ENCODE results near the gene TDRD6. TPM values are rescaled to one million over a fixed set of nuclear protein-coding genes. Genes with fewer than 3 reads are reported as not detected.
"Not testable (repeated sequence)": the region's sequence is repeated elsewhere in the genome, so short reads cannot be mapped to it uniquely, and the experiment has no call there.

TDRD6 gene
- 0.32 TPM for polyA plus RNA-seq (2013)

- WGBS (ENCODE audit: insufficient coverage) = 93% methylated on average over 41 of the region's 41 CpGs
- ChIA-PET CTCF (no interaction called here), POLR2A (no interaction called here)
- Histone ChIP-seq H3K27me3 (replicated peaks in 2 of 5; ENCODE audit: control insufficient read depth in 4 of 5, insufficient read depth in 5 of 5, low read length in 4 of 5) (no peaks in the 10 kb centered on the region), H3K4me3 (ENCODE audit: control insufficient read depth in 1 of 7, extremely low read depth in 1 of 7, insufficient read depth in 4 of 7, low read depth in 2 of 7, low read length in 6 of 7) (no peak within 1 kb of the TSS), H3K9me3 (ENCODE audit: control extremely low read depth in 1 of 5, control insufficient read depth in 4 of 5, insufficient read depth in 2 of 5, low read depth in 1 of 5, low read length in 4 of 5) (peaks cover 0 to 9% (median 3%) of the 10 kb centered on the region in 5 experiments), H3K36me3 (ENCODE audit: control insufficient read depth in 4 of 4, insufficient read depth in 4 of 4, low read length in 3 of 4) (no peaks in the 10 kb centered on the region), H3K4me1 (ENCODE audit: control extremely low read depth in 1 of 4, control insufficient read depth in 4 of 4, insufficient read depth in 4 of 4, low read length in 3 of 4) (no peaks in the 10 kb centered on the region), H3K27ac (ENCODE audit: insufficient read depth in 1 of 2, low read depth in 1 of 2, low read length in 2 of 2, poor library complexity in 1 of 2, severe bottlenecking in 2 of 2) (no peak within 1 kb of the TSS)
- DNase-seq = no peak
Observed at GRCh38 chr6:46687619-46688097, at the start of gene TDRD6. Gene TDRD6 (plus strand): TSS chr6:46687885. CDS start chr6:46688129, 244 bp downstream.

GRCh38 chr6:46637933-46638332, 49.8 kb upstream of the TDRD6 start:
- POLR2A ChIA-PET = no interaction called here
- no peaks in the 10 kb centered on the region for H3K27me3 ChIP-seq (replicated peaks in 2 of 5; ENCODE audit: control insufficient read depth in 4 of 5, insufficient read depth in 5 of 5, low read length in 4 of 5)
- no CpG with 5 or more reads among the region's 1 CpG for WGBS (ENCODE audit: insufficient coverage)

GRCh38 chr6:46638650-46639049, 49.0 kb upstream of the TDRD6 start:
- Histone ChIP-seq H3K4me3 (ENCODE audit: control insufficient read depth in 1 of 7, extremely low read depth in 1 of 7, insufficient read depth in 4 of 7, low read depth in 2 of 7, low read length in 6 of 7) (no peak overlapping the region), H3K27me3 (replicated peaks in 2 of 5; ENCODE audit: control insufficient read depth in 4 of 5, insufficient read depth in 5 of 5, low read length in 4 of 5) (no peaks in the 10 kb centered on the region), H3K4me1 (ENCODE audit: control extremely low read depth in 1 of 4, control insufficient read depth in 4 of 4, insufficient read depth in 4 of 4, low read length in 3 of 4) (no peaks in the 10 kb centered on the region), H3K36me3 (ENCODE audit: control insufficient read depth in 4 of 4, insufficient read depth in 4 of 4, low read length in 3 of 4) (no peaks in the 10 kb centered on the region), H3K9me3 (ENCODE audit: control extremely low read depth in 1 of 5, control insufficient read depth in 4 of 5, insufficient read depth in 2 of 5, low read depth in 1 of 5, low read length in 4 of 5) (no peaks in the 10 kb centered on the region), H3K27ac (ENCODE audit: insufficient read depth in 1 of 2, low read depth in 1 of 2, low read length in 2 of 2, poor library complexity in 1 of 2, severe bottlenecking in 2 of 2) (no peak overlapping the region)
- CTCF ChIA-PET = no interaction called here
- POLR2A ChIA-PET = no interaction called here
- 100% methylated on average over 2 of the region's 2 CpGs for whole genome bisulfite sequencing (ENCODE audit: insufficient coverage)
- DNase-seq = no peak

More at GRCh38 chr6:46637933-46638332, 49.8 kb upstream of the TDRD6 start:
- no peaks in the 10 kb centered on the region for H3K4me1 ChIP-seq (ENCODE audit: control extremely low read depth in 1 of 4, control insufficient read depth in 4 of 4, insufficient read depth in 4 of 4, low read length in 3 of 4)
- no peaks in the 10 kb centered on the region for H3K36me3 ChIP-seq (ENCODE audit: control insufficient read depth in 4 of 4, insufficient read depth in 4 of 4, low read length in 3 of 4)
- DNase-seq = no peak
- H3K27ac ChIP-seq (ENCODE audit: insufficient read depth in 1 of 2, low read depth in 1 of 2, low read length in 2 of 2, poor library complexity in 1 of 2, severe bottlenecking in 2 of 2) = no peak overlapping the region
- H3K9me3 ChIP-seq (ENCODE audit: control extremely low read depth in 1 of 5, control insufficient read depth in 4 of 5, insufficient read depth in 2 of 5, low read depth in 1 of 5, low read length in 4 of 5) = no peaks in the 10 kb centered on the region
- H3K4me3 ChIP-seq (ENCODE audit: control insufficient read depth in 1 of 7, extremely low read depth in 1 of 7, insufficient read depth in 4 of 7, low read depth in 2 of 7, low read length in 6 of 7) = no peak overlapping the region
- CTCF ChIA-PET = no interaction called here

GRCh38 chr6:46642928-46643751, 44.5 kb upstream of the TDRD6 start:
- DNase-seq = no peak
- CTCF ChIA-PET = no interaction called here

GRCh38 chr6:46645265-46645664, 42.4 kb upstream of the TDRD6 start:
- DNase-seq = no peak
- Histone ChIP-seq H3K27ac (ENCODE audit: insufficient read depth in 1 of 2, low read depth in 1 of 2, low read length in 2 of 2, poor library complexity in 1 of 2, severe bottlenecking in 2 of 2) (no peak overlapping the region), H3K4me3 (ENCODE audit: control insufficient read depth in 1 of 7, extremely low read depth in 1 of 7, insufficient read depth in 4 of 7, low read depth in 2 of 7, low read length in 6 of 7) (no peak overlapping the region), H3K27me3 (replicated peaks in 2 of 5; ENCODE audit: control insufficient read depth in 4 of 5, insufficient read depth in 5 of 5, low read length in 4 of 5) (peaks cover 0 to 2% (median 0%) of the 10 kb centered on the region in 5 experiments), H3K4me1 (ENCODE audit: control extremely low read depth in 1 of 4, control insufficient read depth in 4 of 4, insufficient read depth in 4 of 4, low read length in 3 of 4) (no peaks in the 10 kb centered on the region), H3K9me3 (ENCODE audit: control extremely low read depth in 1 of 5, control insufficient read depth in 4 of 5, insufficient read depth in 2 of 5, low read depth in 1 of 5, low read length in 4 of 5) (no peaks in the 10 kb centered on the region), H3K36me3 (ENCODE audit: control insufficient read depth in 4 of 4, insufficient read depth in 4 of 4, low read length in 3 of 4) (no peaks in the 10 kb centered on the region)
- CTCF ChIA-PET = no interaction called here
- POLR2A ChIA-PET = no interaction called here
- WGBS (ENCODE audit: insufficient coverage) = no CpG with 5 or more reads among the region's 1 CpG

More at GRCh38 chr6:46642928-46643751, 44.5 kb upstream of the TDRD6 start:
- Histone ChIP-seq H3K36me3 (ENCODE audit: control insufficient read depth in 4 of 4, insufficient read depth in 4 of 4, low read length in 3 of 4) (no peaks in the 10 kb centered on the region), H3K27ac (ENCODE audit: insufficient read depth in 1 of 2, low read depth in 1 of 2, low read length in 2 of 2, poor library complexity in 1 of 2, severe bottlenecking in 2 of 2) (no peak overlapping the region), H3K9me3 (ENCODE audit: control extremely low read depth in 1 of 5, control insufficient read depth in 4 of 5, insufficient read depth in 2 of 5, low read depth in 1 of 5, low read length in 4 of 5) (no peaks in the 10 kb centered on the region), H3K4me1 (ENCODE audit: control extremely low read depth in 1 of 4, control insufficient read depth in 4 of 4, insufficient read depth in 4 of 4, low read length in 3 of 4) (no peaks in the 10 kb centered on the region), H3K27me3 (replicated peaks in 2 of 5; ENCODE audit: control insufficient read depth in 4 of 5, insufficient read depth in 5 of 5, low read length in 4 of 5) (no peaks in the 10 kb centered on the region), H3K4me3 (ENCODE audit: control insufficient read depth in 1 of 7, extremely low read depth in 1 of 7, insufficient read depth in 4 of 7, low read depth in 2 of 7, low read length in 6 of 7) (no peak overlapping the region)
- 98% methylated on average over 3 of the region's 4 CpGs for WGBS (ENCODE audit: insufficient coverage)
- POLR2A ChIA-PET = no interaction called here

- H3K4me3 ChIP-seq (ENCODE audit: control insufficient read depth in 1 of 7, extremely low read depth in 1 of 7, insufficient read depth in 4 of 7, low read depth in 2 of 7, low read length in 6 of 7); H3K27me3 ChIP-seq (replicated peaks in 2 of 5; ENCODE audit: control insufficient read depth in 4 of 5, insufficient read depth in 5 of 5, low read length in 4 of 5); CTCF ChIA-PET; H3K36me3 ChIP-seq (ENCODE audit: control insufficient read depth in 4 of 4, insufficient read depth in 4 of 4, low read length in 3 of 4); H3K27ac ChIP-seq (ENCODE audit: insufficient read depth in 1 of 2, low read depth in 1 of 2, low read length in 2 of 2, poor library complexity in 1 of 2, severe bottlenecking in 2 of 2); DNase-seq; H3K4me1 ChIP-seq (ENCODE audit: control extremely low read depth in 1 of 4, control insufficient read depth in 4 of 4, insufficient read depth in 4 of 4, low read length in 3 of 4); H3K9me3 ChIP-seq (ENCODE audit: control extremely low read depth in 1 of 5, control insufficient read depth in 4 of 5, insufficient read depth in 2 of 5, low read depth in 1 of 5, low read length in 4 of 5); POLR2A ChIA-PET: not testable (repeated sequence)
- no CpG with 5 or more reads among the region's 4 CpGs for whole genome bisulfite sequencing (ENCODE audit: insufficient coverage)
Observed at GRCh38 chr6:46648108-46648507, 39.6 kb upstream of the TDRD6 start.

GRCh38 chr6:46648869-46649492, 38.7 kb upstream of the TDRD6 start:
- Histone ChIP-seq H3K27me3 (replicated peaks in 2 of 5; ENCODE audit: control insufficient read depth in 4 of 5, insufficient read depth in 5 of 5, low read length in 4 of 5) (peaks cover 0 to 6% (median 0%) of the 10 kb centered on the region in 5 experiments), H3K27ac (ENCODE audit: insufficient read depth in 1 of 2, low read depth in 1 of 2, low read length in 2 of 2, poor library complexity in 1 of 2, severe bottlenecking in 2 of 2) (no peak overlapping the region), H3K4me1 (ENCODE audit: control extremely low read depth in 1 of 4, control insufficient read depth in 4 of 4, insufficient read depth in 4 of 4, low read length in 3 of 4) (peaks cover 5 to 15% (median 13%) of the 10 kb centered on the region in 4 experiments), H3K36me3 (ENCODE audit: control insufficient read depth in 4 of 4, insufficient read depth in 4 of 4, low read length in 3 of 4) (no peaks in the 10 kb centered on the region), H3K4me3 (ENCODE audit: control insufficient read depth in 1 of 7, extremely low read depth in 1 of 7, insufficient read depth in 4 of 7, low read depth in 2 of 7, low read length in 6 of 7) (no peak overlapping the region), H3K9me3 (ENCODE audit: control extremely low read depth in 1 of 5, control insufficient read depth in 4 of 5, insufficient read depth in 2 of 5, low read depth in 1 of 5, low read length in 4 of 5) (no peaks in the 10 kb centered on the region)
- CTCF ChIA-PET = no interaction called here
- peak in 2 of 3 donors; percentile 11 to 35 for DNase-seq
- WGBS (ENCODE audit: insufficient coverage) = 100% methylated on average over 3 of the region's 5 CpGs
- POLR2A ChIA-PET = no interaction called here
